GM21723 (cell line): ENCODE results near the gene KCNJ1.

Experiments used
- ATAC-seq: cut with Tn5 transposase; IDR thresholded peaks from one replicate; pipeline ENCODE4 v1.9.1; 2021; ENCODE audit warnings: mild to moderate bottlenecking, moderate library complexity; ENCODE audit not compliant: unreplicated experiment

The KCNJ1 gene

GRCh38 chr11:128825050-128825784 is 41.9 kb downstream of the KCNJ1 start:
- ATAC-seq = no peak

- ATAC-seq = no peak
Observed at GRCh38 chr11:128824191-128825049, 42.7 kb downstream of the KCNJ1 start.

DNA sequence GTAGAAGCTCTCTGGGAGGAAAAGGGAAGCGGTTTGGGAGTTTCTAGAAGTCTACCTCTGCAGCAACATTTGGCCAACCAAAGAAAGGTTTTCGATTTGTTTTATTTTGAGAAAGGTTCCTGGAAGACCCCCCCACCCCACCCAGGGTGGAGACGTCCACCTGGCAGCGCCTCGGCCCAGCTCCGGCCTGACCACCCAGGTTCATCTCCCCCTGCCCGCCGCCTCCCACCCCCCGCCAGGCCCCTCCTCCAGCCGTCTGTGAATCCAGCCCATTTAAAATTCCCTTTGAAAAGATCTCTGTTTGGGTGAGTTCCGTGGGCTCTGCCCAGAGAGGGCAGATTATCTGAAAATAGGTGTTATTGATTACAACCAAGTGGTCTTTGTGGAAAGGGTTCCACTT is 43.3 kb downstream of the KCNJ1 start:
- no peak for ATAC-seq

DNA sequence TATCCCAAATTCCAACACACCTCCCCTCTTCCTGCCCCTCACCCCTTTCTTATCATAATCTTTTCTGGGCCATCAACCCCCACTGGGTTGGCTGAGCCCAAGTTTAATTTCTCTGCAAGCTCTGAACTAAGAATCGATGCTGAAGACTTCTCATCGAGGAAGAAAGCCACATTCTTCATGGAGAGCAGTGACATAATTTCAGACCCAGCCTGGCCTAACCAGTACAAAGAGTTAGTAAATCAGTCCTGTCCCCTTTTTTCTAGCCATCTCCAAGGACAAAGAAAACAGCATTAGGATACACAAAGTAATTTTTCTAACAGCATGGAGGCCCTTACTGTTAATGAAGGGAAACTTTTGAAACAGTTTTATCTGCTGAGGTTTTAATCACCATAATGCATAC is 45.0 kb downstream of the KCNJ1 start:
- no peak for ATAC-seq

DNA sequence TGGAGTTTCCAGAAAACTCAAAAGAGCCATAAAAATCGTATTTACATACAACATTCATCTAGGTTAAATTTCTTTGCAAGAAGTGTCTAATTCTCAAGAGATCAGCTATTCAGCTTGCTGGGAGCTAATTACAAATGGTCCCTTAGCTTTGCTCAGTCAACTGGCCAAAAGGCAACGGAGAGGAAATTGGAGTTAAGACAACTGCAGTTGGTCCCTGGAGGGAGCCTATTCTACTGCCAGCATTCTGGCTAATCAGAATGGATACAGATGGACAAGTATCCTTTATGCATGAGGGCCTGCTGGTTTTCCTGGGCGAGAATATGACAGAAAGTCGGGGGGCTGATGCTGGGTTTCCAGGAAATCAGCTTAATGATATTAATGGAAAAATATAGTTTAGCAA is 45.5 kb downstream of the KCNJ1 start:
- no peak for ATAC-seq

DNA sequence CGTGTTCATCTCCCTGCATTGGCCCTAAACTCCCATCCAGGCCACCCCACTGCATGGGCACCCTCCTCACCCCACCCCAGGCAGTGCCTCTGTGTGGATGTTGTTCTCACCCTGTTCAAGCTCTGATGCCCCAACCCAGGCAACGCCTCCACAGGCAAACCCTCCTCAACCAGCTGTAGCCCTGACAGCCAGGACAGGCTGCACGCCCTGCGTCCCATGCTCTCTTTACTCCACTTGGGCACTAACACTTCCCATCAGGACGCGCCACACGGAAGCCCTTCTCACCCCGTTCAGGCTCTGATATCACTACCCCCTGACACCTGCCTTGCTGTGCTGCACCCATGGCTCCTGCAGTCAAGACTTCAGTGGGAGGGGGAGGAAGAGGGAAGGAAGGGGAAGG is 47.9 kb downstream of the KCNJ1 start:
- no peak for ATAC-seq

- no peak for ATAC-seq
Observed at GRCh38 chr11:128814856-128815705, 52.0 kb downstream of the KCNJ1 start.

GRCh38 chr11:128813729-128814128 is 53.4 kb downstream of the KCNJ1 start:
- ATAC-seq = no peak

GRCh38 chr11:128810784-128811514 is 56.1 kb downstream of the KCNJ1 start:
- no peak for ATAC-seq

DNA sequence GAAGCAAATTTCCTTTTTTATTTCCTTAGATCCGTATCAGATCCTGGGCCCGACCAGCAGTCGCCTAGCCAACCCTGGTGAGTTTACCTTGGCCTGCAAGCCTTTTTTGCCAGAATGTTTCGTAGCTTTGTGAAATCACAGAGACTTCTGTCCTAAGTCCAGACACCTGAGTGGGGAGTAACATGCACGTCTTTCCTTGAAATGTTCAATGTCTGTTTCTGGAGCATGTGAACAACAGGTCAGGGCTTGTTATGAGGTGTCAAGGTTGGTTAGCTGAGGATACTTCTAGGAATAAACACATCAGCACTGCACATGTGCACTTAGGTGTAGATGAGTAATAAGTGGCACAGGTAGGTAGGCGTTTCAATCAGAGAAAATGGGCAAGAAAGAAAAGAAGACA is 58.0 kb downstream of the KCNJ1 start:
- no peak for ATAC-seq

GRCh38 chr11:128807909-128808308 is 59.2 kb downstream of the KCNJ1 start:
- ATAC-seq = no peak

DNA sequence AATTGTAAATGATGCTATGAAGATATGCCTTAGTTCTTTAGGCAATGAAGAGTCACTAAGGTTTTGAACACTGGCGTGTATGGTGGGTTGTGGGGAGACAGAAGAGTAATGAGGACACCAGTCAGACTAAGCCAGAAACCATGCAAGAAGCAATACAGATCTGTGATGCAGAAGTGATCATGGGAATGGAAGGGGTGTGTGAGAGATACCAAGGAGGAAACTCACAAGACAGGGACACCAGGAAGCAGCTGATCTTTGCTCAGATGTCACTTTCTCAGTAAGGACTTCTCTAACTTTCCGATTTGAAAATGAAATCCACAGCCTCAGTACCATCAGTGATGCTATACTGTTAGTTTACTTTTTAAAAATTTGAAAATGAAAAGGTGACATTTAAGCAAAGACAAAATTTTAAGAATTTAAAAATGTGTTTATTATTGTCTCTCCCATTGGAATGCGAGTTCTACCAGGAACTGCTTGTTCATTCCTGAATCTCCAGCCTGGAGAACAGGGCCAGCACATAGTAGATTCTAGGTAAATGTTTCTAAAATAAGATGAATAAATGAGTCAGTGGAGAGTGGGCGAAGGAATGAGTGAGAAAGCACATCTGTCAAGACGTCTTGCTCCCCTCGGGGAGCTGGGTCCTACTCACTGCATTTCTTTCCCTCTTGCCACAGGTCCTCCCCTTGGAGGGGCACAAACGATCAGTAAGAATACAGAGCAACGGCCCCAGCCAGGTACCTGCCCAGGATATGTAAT is 60.4 kb downstream of the KCNJ1 start:
- ATAC-seq = no peak

DNA sequence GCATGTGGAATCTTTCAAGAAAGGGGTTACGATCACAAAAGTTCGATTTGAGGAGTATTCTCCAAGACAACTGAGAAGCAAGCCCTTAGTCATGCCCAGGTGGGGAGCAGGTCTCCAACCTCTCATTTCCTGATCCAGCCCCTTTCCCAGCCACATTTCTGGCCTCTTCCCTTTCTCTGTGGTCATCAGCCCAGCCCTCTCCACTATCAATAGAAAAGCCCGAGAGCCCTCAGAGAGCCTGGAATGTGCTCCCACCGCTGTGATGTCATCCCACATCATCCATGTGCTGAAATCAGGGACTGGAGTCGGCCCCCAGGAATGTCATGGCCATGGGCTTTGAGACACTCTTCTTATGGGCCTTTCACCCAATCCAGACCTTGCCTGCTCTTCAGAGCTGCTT is 62.6 kb downstream of the KCNJ1 start:
- no peak for ATAC-seq

GRCh38 chr11:128803449-128804245 is 63.4 kb downstream of the KCNJ1 start:
- ATAC-seq = no peak

DNA sequence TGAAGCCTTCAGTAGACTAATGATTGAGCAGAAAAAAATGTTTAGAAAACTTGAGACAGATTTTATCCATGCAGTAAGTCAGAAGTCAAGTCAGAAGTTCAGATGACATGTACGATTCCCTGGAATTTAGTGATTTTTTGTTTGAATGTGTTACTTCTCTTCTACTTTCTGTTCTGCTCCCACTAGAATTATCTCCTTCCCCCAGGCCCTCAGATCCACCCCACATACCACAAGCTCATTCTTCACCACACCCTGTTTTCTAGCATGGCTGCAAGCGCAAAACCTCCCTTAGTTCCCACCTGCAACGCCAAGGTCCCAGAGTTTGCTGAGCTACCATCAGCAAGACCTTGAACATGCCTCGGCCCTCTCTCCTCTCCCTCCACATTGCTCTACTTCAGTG is 64.1 kb downstream of the KCNJ1 start:
- ATAC-seq = no peak

DNA sequence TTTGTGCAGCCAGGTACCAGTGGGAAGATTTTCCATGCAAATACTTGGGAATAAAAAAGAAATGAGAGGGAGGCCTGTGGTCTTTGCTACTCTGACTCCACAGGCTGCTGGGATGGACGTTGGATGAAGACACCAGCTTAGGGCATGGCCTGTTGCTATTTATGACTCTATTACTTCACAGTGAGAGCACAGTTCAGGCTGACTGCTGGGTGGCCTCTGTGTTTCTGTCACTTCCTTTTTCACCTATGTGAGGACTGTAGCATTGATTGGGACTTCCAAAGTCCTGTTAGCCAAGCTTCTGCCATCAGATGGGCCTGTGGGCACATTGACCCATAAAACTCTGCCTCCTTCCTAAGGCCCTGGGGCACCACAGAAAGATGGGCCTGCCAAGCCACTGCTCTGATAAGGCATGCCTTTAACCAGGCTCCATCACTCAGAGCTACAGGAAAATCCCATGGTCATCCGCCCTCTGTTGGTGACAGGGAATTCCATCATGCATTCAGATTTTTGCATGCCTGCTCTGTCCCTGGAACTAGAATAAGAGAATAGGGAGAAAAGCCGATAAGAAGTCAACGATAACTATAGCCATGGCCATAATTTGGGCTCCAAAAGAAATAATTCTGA is 64.6 kb downstream of the KCNJ1 start:
- ATAC-seq = no peak

DNA sequence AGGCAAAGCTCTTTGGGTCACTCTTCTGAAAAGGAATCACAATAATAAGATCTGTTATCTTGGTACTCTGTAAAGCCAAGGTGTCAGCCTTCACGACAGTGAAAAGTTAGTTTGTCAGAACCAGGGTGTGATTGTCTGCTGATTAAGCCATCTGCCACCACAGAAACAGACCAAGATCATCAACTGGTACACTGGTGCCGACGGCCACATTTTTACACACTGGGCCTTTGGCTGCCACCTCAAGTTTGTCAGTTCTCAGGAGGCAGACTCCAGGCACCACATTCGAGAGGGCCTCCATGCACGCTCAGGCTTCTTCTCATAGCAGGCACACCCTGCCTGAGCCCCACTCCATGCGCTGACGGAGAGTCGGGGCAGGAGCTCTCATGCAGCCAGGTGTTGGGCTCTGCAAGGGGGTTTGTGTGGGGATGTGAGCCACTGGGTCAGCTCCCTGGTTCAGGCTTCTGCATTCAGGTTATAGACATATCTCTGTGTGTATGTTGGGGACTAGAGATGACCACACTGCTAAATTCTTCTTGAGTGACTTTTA is 66.2 kb downstream of the KCNJ1 start:
- ATAC-seq = no peak

DNA sequence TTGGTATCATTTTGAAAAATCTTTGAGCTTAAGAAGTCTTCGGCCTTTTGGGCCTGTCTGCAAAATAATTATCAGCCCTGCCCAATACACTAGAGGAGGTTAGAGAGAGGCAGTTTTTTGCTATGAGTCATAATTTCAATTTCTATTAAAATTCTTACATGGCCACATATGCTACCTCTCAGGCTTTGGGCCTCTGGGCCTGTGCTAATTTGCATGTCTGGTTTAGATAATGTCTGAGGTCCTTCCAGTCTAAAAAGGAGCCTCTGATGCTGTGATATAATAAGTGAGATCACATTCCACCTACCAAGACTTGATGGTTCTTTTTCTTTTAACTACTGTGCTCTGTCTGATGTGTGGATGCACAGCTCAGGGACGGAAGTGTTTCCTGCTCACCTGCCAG is 70.8 kb downstream of the KCNJ1 start:
- peak; percentile 100 for ATAC-seq
